OCI-LY1 (cell line): Measurements from ENCODE around the gene KRTAP5-8.
"Not testable (repeated sequence)": the region's sequence is repeated elsewhere in the genome, so short reads cannot be mapped to it uniquely, and the experiment has no call there.

Experiments
- H2AFZ ChIP-seq: fragments of 200-600 bp; sonication (generic), shearing (Covaris generic); 2 replicates; pipeline ENCODE4 v1.6.0; 2014; ENCODE audit warnings: antibody characterized with exemption, mild to moderate bottlenecking, low read length
- H3F3A ChIP-seq: fragments of 200-600 bp; sonication (generic), shearing (Covaris generic); 2 replicates; pipeline ENCODE4 v1.6.0; 2014; ENCODE audit warnings: mild to moderate bottlenecking, antibody characterized with exemption, low read length, moderate library complexity; ENCODE audit not compliant: insufficient read depth
- H3K27ac ChIP-seq: fragments of 200-600 bp; sonication (generic); 2 replicates; pipeline ENCODE4 v1.5.1; 2014; ENCODE audit warnings: low read length, mixed run types, mild to moderate bottlenecking, low read depth; ENCODE audit not compliant: poor library complexity, severe bottlenecking
- H3K27me3 ChIP-seq: fragments of 200-600 bp; sonication (generic); 2 replicates; pipeline ENCODE4 v1.6.0; 2014; ENCODE audit warnings: antibody characterized with exemption, mild to moderate bottlenecking, low read length, moderate library complexity; ENCODE audit not compliant: insufficient read depth
- H3K36me3 ChIP-seq: fragments of 200-600 bp; sonication (generic); 2 replicates; pipeline ENCODE4 v1.6.1; 2014; ENCODE audit warnings: mild to moderate bottlenecking, antibody characterized with exemption, low read length, moderate library complexity, mixed read lengths; ENCODE audit not compliant: insufficient read depth
- H3K4me1 ChIP-seq: fragments of 200-600 bp; sonication (generic); 2 replicates; pipeline ENCODE4 v1.5.1; 2014; ENCODE audit warnings: mild to moderate bottlenecking, low read length, moderate library complexity; ENCODE audit not compliant: insufficient read depth, severe bottlenecking
- H3K4me2 ChIP-seq: fragments of 200-600 bp; sonication (generic), shearing (Covaris generic); 2 replicates; pipeline ENCODE4 v1.6.1; 2014; ENCODE audit warnings: low read length
- H3K4me3 ChIP-seq: fragments of 200-600 bp; sonication (generic); 2 replicates; pipeline ENCODE4 v1.5.1; 2014; ENCODE audit warnings: low read length, low read depth, mild to moderate bottlenecking, mixed read lengths; ENCODE audit not compliant: poor library complexity, severe bottlenecking
- H3K79me2 ChIP-seq: fragments of 200-600 bp; shearing (Covaris generic); 2 replicates; pipeline ENCODE4 v1.6.1; 2016; ENCODE audit warnings: mixed run types, low read length, mixed read lengths; ENCODE audit not compliant: insufficient read depth
- H3K9ac ChIP-seq: fragments of 200-600 bp; sonication (generic), shearing (Covaris generic); 2 replicates; pipeline ENCODE4 v1.6.1; 2014; ENCODE audit warnings: mild to moderate bottlenecking, low read length, mixed read lengths
- H3K9me2 ChIP-seq: fragments of 200-600 bp; sonication (generic), shearing (Covaris generic); 2 replicates; pipeline ENCODE4 v1.6.1; 2014; ENCODE audit warnings: low read depth, mild to moderate bottlenecking, low read length, mixed read lengths
- H3K9me3 ChIP-seq: fragments of 200-600 bp; shearing (Covaris generic); 2 replicates; pipeline ENCODE4 v1.6.1; 2014; ENCODE audit warnings: low read length, mixed read lengths
- H4K20me1 ChIP-seq: fragments of 200-600 bp; sonication (generic), shearing (Covaris generic); 2 replicates; pipeline ENCODE4 v1.6.0; 2016; ENCODE audit warnings: mild to moderate bottlenecking, low read length; ENCODE audit not compliant: insufficient read depth
- CTCF ChIP-seq: fragments of 200-600 bp; sonication (generic), shearing (Covaris generic); IDR thresholded peaks from 2 replicates; pipeline ENCODE4 v1.5.1; 2017; ENCODE audit warnings: mild to moderate bottlenecking, antibody characterized with exemption, low read length, moderate library complexity, mixed read lengths
- EZH2 ChIP-seq: fragments of 200-600 bp; sonication (generic), shearing (Covaris generic); IDR thresholded peaks from 2 replicates; pipeline ENCODE4 v1.8.0; 2017; ENCODE audit warnings: borderline replicate concordance, mixed run types, mild to moderate bottlenecking, antibody characterized with exemption, low read length, moderate library complexity, mixed read lengths

The KRTAP5-8 gene

GRCh38 chr11:71539017-71539416 lies 1.2 kb downstream of the KRTAP5-8 start:
- Histone ChIP-seq H3K4me2 (no peak overlapping the region), H3K9me2 (no peaks in the 10 kb centered on the region), H3K9ac (no peak overlapping the region), H3K27me3 (peaks cover 8% of the 10 kb centered on the region; the same call in 1 of the 2 replicates), H3K4me1 (no peaks in the 10 kb centered on the region), H3K27ac (no peak overlapping the region), H3F3A (no peaks in the 10 kb centered on the region), H2AFZ (no peak overlapping the region), H3K79me2 (no peaks in the 10 kb centered on the region), H3K9me3 (no peaks in the 10 kb centered on the region), H4K20me1 (no peaks in the 10 kb centered on the region), H3K36me3 (no peaks in the 10 kb centered on the region; the same call in 1 of the 2 replicates), H3K4me3 (no peak overlapping the region)
- no peak for TF ChIP-seq EZH2
- TF ChIP-seq CTCF, result no peak

- H3K27ac ChIP-seq, H3F3A ChIP-seq, H3K79me2 ChIP-seq, H3K4me1 ChIP-seq, H3K27me3 ChIP-seq, H4K20me1 ChIP-seq, H3K4me3 ChIP-seq, H3K4me2 ChIP-seq, H3K9me3 ChIP-seq, H3K36me3 ChIP-seq, H2AFZ ChIP-seq, H3K9me2 ChIP-seq, H3K9ac ChIP-seq: not testable (repeated sequence)
Measured at GRCh38 chr11:71539971-71540370, 2.1 kb downstream of the KRTAP5-8 start.

GRCh38 chr11:71540521-71541304 lies 2.9 kb downstream of the KRTAP5-8 start:
- peaks cover 15% of the 10 kb centered on the region; the same call in 1 of the 2 replicates for H3K27me3 ChIP-seq
- not testable (repeated sequence) for H3K36me3 ChIP-seq, H3K27ac ChIP-seq, H4K20me1 ChIP-seq, H3K9me3 ChIP-seq, H3K4me1 ChIP-seq, H3F3A ChIP-seq, H3K4me3 ChIP-seq, H3K9me2 ChIP-seq, H3K9ac ChIP-seq, H3K79me2 ChIP-seq, H2AFZ ChIP-seq, H3K4me2 ChIP-seq

GRCh38 chr11:71542382-71542781 lies 4.6 kb downstream of the KRTAP5-8 start:
- Histone ChIP-seq H4K20me1 (no peaks in the 10 kb centered on the region), H3F3A (no peaks in the 10 kb centered on the region), H3K27me3 (peaks cover 15% of the 10 kb centered on the region; the same call in 1 of the 2 replicates), H3K4me2 (no peak overlapping the region), H3K27ac (no peak overlapping the region), H3K9me3 (no peaks in the 10 kb centered on the region), H3K79me2 (no peaks in the 10 kb centered on the region), H3K36me3 (no peaks in the 10 kb centered on the region; the same call in 1 of the 2 replicates), H3K4me1 (no peaks in the 10 kb centered on the region), H2AFZ (no peak overlapping the region), H3K4me3 (no peak overlapping the region), H3K9ac (no peak overlapping the region), H3K9me2 (no peaks in the 10 kb centered on the region)
- TF ChIP-seq EZH2 (no peak), CTCF (no peak)
